K562 (cell line): ENCODE measurements around the gene TACC3. TPM values are rescaled to one million over a fixed set of nuclear protein-coding genes. Genes with fewer than 3 reads are reported as not detected.

Experiments used
- ATAC-seq: fragments of 200-7000 bp; cut with Tn5 transposase; 3 replicates; pipeline ENCODE4 v1.9.1; 2020; ENCODE audit warnings: moderate library complexity
- BruUV-seq: library from RNA; stranded (reverse); fragments of 400-500 nt; replicated peaks from 2 replicates; lab custom pipeline; 2021; lab: Mats Ljungman, UMichigan
- CTCF ChIA-PET: fragments of 300-600 bp; formaldehyde crosslinking; extraction: SDS; loops from one replicate; lab custom pipeline; 2021; ENCODE audit warnings: low intra/inter-chr PET ratio; lab: Yijun Ruan, JAX
- POLR2A ChIA-PET: fragments of 300-600, 350-650 bp; sonication (Branson Sonifier 250); formaldehyde crosslinking; extraction: SDS; loops from one replicate; lab custom pipeline; 2021; ENCODE audit warnings: antibody characterized with exemption, inconsistent platforms; lab: Yijun Ruan, JAX
- DNase-seq, 4 experiments: peaks; one replicate each; pipeline versions ENCODE4 v3.0.0 to v3.0.0-alpha.2; 2011 to 2018; ENCODE audit warnings: low spot score in 3 of 4, mixed read lengths in 3 of 4; ENCODE audit errors: extremely low read depth in 1 of 4
- FAIRE-seq: peaks from 2 replicates; lab custom pipeline; 2011; peaks lifted over from hg19 to GRCh38; lab: Jason Lieb, UNC
- H2AFZ ChIP-seq: 2 replicates; pipeline ENCODE4 v1.6.0; 2011; ENCODE audit warnings: low read depth, low read length, control low read depth, inconsistent platforms
- H3K27ac ChIP-seq: fragments of 200-600 bp; 3 replicates; pipeline ENCODE4 v1.8.0; 2011; ENCODE audit warnings: low read depth, mild to moderate bottlenecking, control low read depth, inconsistent platforms, low read length, moderate library complexity, mixed read lengths; ENCODE audit errors: extremely low read depth
- H3K27me3 ChIP-seq, 2 experiments: fragments of 300-600 bp in 1 of 2; 2 replicates in 1 of 2; 3 replicates in 1 of 2; pipeline versions ENCODE4 v1.6.0 to v1.8.0; 2011; ENCODE audit warnings: inconsistent platforms in 2 of 2, low read length in 2 of 2, mild to moderate bottlenecking in 1 of 2, mixed read lengths in 1 of 2, moderate library complexity in 1 of 2; ENCODE audit not compliant: control insufficient read depth in 2 of 2, insufficient read depth in 2 of 2
- H3K36me3 ChIP-seq: fragments of 300-600 bp; 3 replicates; pipeline ENCODE4 v1.8.0; 2011; ENCODE audit warnings: mild to moderate bottlenecking, low read length, inconsistent platforms; ENCODE audit not compliant: control insufficient read depth, insufficient read depth
- H3K4me1 ChIP-seq, 2 experiments: fragments of 200-600 bp in 1 of 2; replicated peaks in 1 of 2; 2 replicates in 1 of 2; 3 replicates in 1 of 2; pipeline versions ENCODE4 v1.5.1 to v1.8.0; 2011; ENCODE audit warnings: inconsistent platforms in 2 of 2, low read length in 2 of 2, mild to moderate bottlenecking in 1 of 2, mixed read lengths in 1 of 2, moderate library complexity in 1 of 2; ENCODE audit not compliant: control insufficient read depth in 2 of 2, insufficient read depth in 2 of 2
- H3K4me2 ChIP-seq: 2 replicates; pipeline ENCODE4 v1.6.1; 2011; ENCODE audit warnings: low read length, control low read depth, inconsistent platforms, mixed read lengths; ENCODE audit not compliant: insufficient read depth
- H3K4me3 ChIP-seq: fragments of 200-600 bp; sonication (generic), shearing (Covaris generic); 2 replicates; pipeline ENCODE4 v1.5.1; 2016; ENCODE audit warnings: control low read depth, inconsistent platforms
- H3K79me2 ChIP-seq: fragments of 200-600 bp; 3 replicates; pipeline ENCODE4 v1.8.0; 2011; ENCODE audit warnings: low read length, inconsistent platforms; ENCODE audit not compliant: control insufficient read depth, insufficient read depth
- H3K9ac ChIP-seq, 2 experiments: 2 replicates each; pipeline versions ENCODE4 v1.6.0 to v1.6.1; 2011; ENCODE audit warnings: low read depth in 2 of 2, low read length in 2 of 2, control low read depth in 1 of 2, inconsistent platforms in 1 of 2, mild to moderate bottlenecking in 1 of 2, mixed read lengths in 1 of 2; ENCODE audit not compliant: insufficient read depth in 1 of 2
- H3K9me1 ChIP-seq: one replicate; pipeline ENCODE4 v1.6.0; 2011; ENCODE audit warnings: inconsistent platforms, mild to moderate bottlenecking, low read length, moderate library complexity; ENCODE audit not compliant: control insufficient read depth, insufficient read depth
- H3K9me3 ChIP-seq: replicated peaks from 2 replicates; pipeline ENCODE4 v1.5.1; 2011; ENCODE audit warnings: low read depth, low read length, inconsistent platforms; ENCODE audit not compliant: control insufficient read depth, insufficient read depth
- H4K20me1 ChIP-seq: replicated peaks from 2 replicates; pipeline ENCODE4 v1.6.1; 2011; ENCODE audit warnings: low read length, inconsistent platforms, mixed read lengths; ENCODE audit not compliant: control insufficient read depth, insufficient read depth
- E2F3 ChIP-seq: fragments of 250-450 bp; sonication (Bioruptor Pico); IDR thresholded peaks from 2 replicates; pipeline ENCODE4 v1.4.0; 2020; ENCODE audit warnings: mild to moderate bottlenecking
- EZH2 ChIP-seq: IDR thresholded peaks from 2 replicates; pipeline ENCODE4 v1.6.1; 2012; ENCODE audit warnings: low read depth, mild to moderate bottlenecking, inconsistent platforms, low read length, borderline replicate concordance
- NR4A1 ChIP-seq, 2 experiments: fragments of 250-450 bp in 1 of 2; fragments of 450-650 bp in 1 of 2; sonication (Bioruptor Pico) in 1 of 2; IDR thresholded peaks; 2 replicates each; pipeline versions ENCODE4 v1.4.0 to v1.6.1; 2016 to 2020; ENCODE audit warnings: mild to moderate bottlenecking in 2 of 2, missing compliant biosample characterization in 1 of 2, missing genetic modification characterization in 1 of 2, moderate library complexity in 1 of 2
- POLR2G ChIP-seq: fragments of 200-400 bp; formaldehyde crosslinking; IDR thresholded peaks from 2 replicates; pipeline ENCODE4 v1.6.1; 2017; ENCODE audit warnings: low read depth, mild to moderate bottlenecking, antibody characterized with exemption, low read length, moderate library complexity
- RBFOX2 ChIP-seq: fragments of 200-400 bp; formaldehyde crosslinking; IDR thresholded peaks from 2 replicates; pipeline ENCODE4 v1.6.1; 2017; ENCODE audit warnings: low read depth, mild to moderate bottlenecking, low read length, moderate library complexity
- WGBS: fragments of 100-300 bp; shearing (Covaris generic); methylation state at CpG from one replicate; pipeline ENCODE4 v1.1.6; 2016; ENCODE audit warnings: low coverage, mixed read lengths; ENCODE audit not compliant: insufficient coverage; ENCODE audit errors: missing lambda C conversion rate; 5-methylcytosine and 5-hydroxymethylcytosine counted together
- in situ Hi-C: fragments of 300-500 bp; cut with MboI; formaldehyde crosslinking; loops from 4 replicates; pipeline ENCODE4 v1.15.0; 2018; ENCODE audit warnings: inconsistent platforms, mixed read lengths
- intact Hi-C: fragments of 100-400 bp; cut with micrococcal nuclease; formaldehyde crosslinking; loops from 2 replicates; pipeline ENCODE4 v1.14.2; 2022
- polyA plus RNA-seq, 8 experiments: library from polyadenylated mRNA; depleted of rRNA in 4 of 8; stranded (reverse) in 5 of 8; unstranded in 3 of 8; fragments of >200 nt; fragmentation: Nextera tagmentation in 2 of 8; fragmentation: Illumina TruSeq in 1 of 8; extraction: Ambion mirVana in 2 of 8; extraction: Trizol in 1 of 8; gene quantifications; 2 replicates each; pipeline versions ENCODE4 v1.2.1 to v1.2.3, GENCODE V29; 2011 to 2014; ENCODE audit warnings: inconsistent platforms in 1 of 8, missing spikeins in 1 of 8
- total RNA-seq, 7 experiments: library from RNA; depleted of rRNA in 6 of 7; stranded (reverse); fragments of >200 nt in 6 of 7; fragmentation: Illumina TruSeq in 2 of 7; extraction: Trizol in 2 of 7; gene quantifications; 2 replicates each; pipeline versions ENCODE4 v1.2.1 to v1.2.3, GENCODE V29; 2011 to 2021; ENCODE audit warnings: low replicate concordance in 1 of 7
- TF ChIP-seq, protein P1 (sequence below): sonication (generic); formaldehyde crosslinking; IDR thresholded peaks from 2 replicates; pipeline ENCODE4 v1.8.1; 2023; ENCODE audit warnings: mild to moderate bottlenecking, missing genetic modification reagents

The TACC3 gene
- total and polyA plus RNA-seq, 9 of the 15 experiments (the other 6 are each of a cell fraction or from before 2014, with no cell fraction given) = 1.9 to 122 (median 55.6) TPM

DNA sequence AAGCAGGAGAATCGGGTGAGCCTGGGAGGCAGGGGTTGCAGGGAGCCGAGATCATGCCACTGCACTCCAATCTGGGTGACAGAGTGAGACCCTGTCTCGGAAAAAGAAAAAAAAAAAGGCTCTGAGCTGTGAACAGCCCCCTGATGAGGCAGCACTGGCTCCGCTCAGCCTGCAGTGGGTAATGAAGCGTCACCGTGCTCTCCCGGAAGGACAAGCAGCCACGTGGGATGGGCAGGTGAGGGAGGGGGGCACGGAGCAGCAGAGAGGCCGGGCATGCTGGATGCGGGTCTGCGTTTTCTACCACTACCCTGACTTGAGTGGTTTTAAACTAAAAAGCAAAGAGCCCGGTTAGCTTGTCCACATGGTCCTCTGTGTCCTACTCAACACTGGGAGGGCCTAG, 15.5 kb downstream of the TACC3 start:
- peaks cover 8% of the 10 kb centered on the region; the same call in 2 of the 3 replicates for H3K79me2 ChIP-seq
- H3K9me3 ChIP-seq = peaks cover 8% of the 10 kb centered on the region
- H3K27ac ChIP-seq = no peak overlapping the region
- ATAC-seq = no peak
- no peak overlapping the region for H3K4me3 ChIP-seq
- BruUV-seq = no TSS peak
- no peak overlapping the region for H3K4me2 ChIP-seq
- no peak overlapping the region for H2AFZ ChIP-seq
- peaks cover 0 to 12% of the 10 kb centered on the region in 2 experiments; a peak in 1 of 5 replicates for H3K4me1 ChIP-seq
- no peak for TF ChIP-seq EZH2
- TF ChIP-seq RBFOX2 = peak; percentile 20; the same call in 1 of the 2 replicates
- TF ChIP-seq POLR2G = peak; percentile 53
- TF ChIP-seq NR4A1 (CRISPR knock-in tag; IDR thresholded peaks at IDR 0.05) = no peak
- no peak for TF ChIP-seq NR4A1 (tag; IDR thresholded peaks at IDR 0.05)
- TF ChIP-seq, all 486 proteins: peak for 2
- no peaks in the 10 kb centered on the region for H3K27me3 ChIP-seq
- ChIA-PET POLR2A (interaction anchor here (0.7 kb wide), 2 partner anchors 10 to 700 kb away, joined by 3 read pairs; no protein-coding TSS in a partner anchor), CTCF (no interaction called here)
- DNase-seq = no peak
- intact Hi-C loops = no loop called here
- no peaks in the 10 kb centered on the region for H3K9me1 ChIP-seq
- no peak for FAIRE-seq
- H3K36me3 ChIP-seq = peaks cover 98% of the 10 kb centered on the region
- WGBS = 99% methylated on average over 11 of the region's 13 CpGs
- H4K20me1 ChIP-seq = 0 out of 2 replicates have a peak, but pooled peaks cover 4% of the 10 kb centered on the region
- H3K9ac ChIP-seq = no peak overlapping the region
- in situ Hi-C loops = no loop called here

GRCh38 chr4:1737666-1738065, 16.3 kb downstream of the TACC3 start:
- Histone ChIP-seq H3K9ac (no peak overlapping the region), H3K4me3 (no peak overlapping the region), H3K79me2 (0 out of 3 replicates have a peak, but pooled peaks cover 4% of the 10 kb centered on the region), H3K9me3 (peaks cover 8% of the 10 kb centered on the region), H3K27ac (no peak overlapping the region), H3K27me3 (no peaks in the 10 kb centered on the region), H3K9me1 (no peaks in the 10 kb centered on the region), H3K4me1 (peaks cover 0 to 12% of the 10 kb centered on the region in 2 experiments; a peak in 1 of 5 replicates), H3K36me3 (peaks cover 97% of the 10 kb centered on the region), H3K4me2 (no peak overlapping the region), H2AFZ (no peak overlapping the region), H4K20me1 (0 out of 2 replicates have a peak, but pooled peaks cover 1% of the 10 kb centered on the region)
- ATAC-seq (no peak), DNase-seq (no peak), FAIRE-seq (no peak)
- in situ Hi-C loops (no loop called here), intact Hi-C loops (no loop called here)
- WGBS = 93% methylated on average over 8 of the region's 15 CpGs
- BruUV-seq = no TSS peak
- ChIA-PET POLR2A (interaction anchor here (0.6 to 1.0 kb wide), 4 partner anchors 10 to 570 kb away, joined by 3 read pairs; no protein-coding TSS in a partner anchor), CTCF (no interaction called here)
- TF ChIP-seq RBFOX2 (peak; percentile 43; the same call in 1 of the 2 replicates), E2F3 (CRISPR knock-in tag) (no peak), POLR2G (peak; percentile 58)
- TF ChIP-seq, protein P1, sequence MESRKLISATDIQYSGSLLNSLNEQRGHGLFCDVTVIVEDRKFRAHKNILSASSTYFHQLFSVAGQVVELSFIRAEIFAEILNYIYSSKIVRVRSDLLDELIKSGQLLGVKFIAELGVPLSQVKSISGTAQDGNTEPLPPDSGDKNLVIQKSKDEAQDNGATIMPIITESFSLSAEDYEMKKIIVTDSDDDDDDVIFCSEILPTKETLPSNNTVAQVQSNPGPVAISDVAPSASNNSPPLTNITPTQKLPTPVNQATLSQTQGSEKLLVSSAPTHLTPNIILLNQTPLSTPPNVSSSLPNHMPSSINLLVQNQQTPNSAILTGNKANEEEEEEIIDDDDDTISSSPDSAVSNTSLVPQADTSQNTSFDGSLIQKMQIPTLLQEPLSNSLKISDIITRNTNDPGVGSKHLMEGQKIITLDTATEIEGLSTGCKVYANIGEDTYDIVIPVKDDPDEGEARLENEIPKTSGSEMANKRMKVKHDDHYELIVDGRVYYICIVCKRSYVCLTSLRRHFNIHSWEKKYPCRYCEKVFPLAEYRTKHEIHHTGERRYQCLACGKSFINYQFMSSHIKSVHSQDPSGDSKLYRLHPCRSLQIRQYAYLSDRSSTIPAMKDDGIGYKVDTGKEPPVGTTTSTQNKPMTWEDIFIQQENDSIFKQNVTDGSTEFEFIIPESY (CRISPR knock-in tag) = peak; percentile 12; the same call in 1 of the 2 replicates
